ENCODE measurements around the gene GSN. TPM values are rescaled to one million over a fixed set of nuclear protein-coding genes. Genes with fewer than 3 reads are reported as not detected.
A peak's percentile ranks its signal among the peaks of the same experiment; 100 is the strongest.

The GSN gene
- total RNA-seq, 2 experiments from 2014 or later, result 8.0 to 9.6 TPM

DNA sequence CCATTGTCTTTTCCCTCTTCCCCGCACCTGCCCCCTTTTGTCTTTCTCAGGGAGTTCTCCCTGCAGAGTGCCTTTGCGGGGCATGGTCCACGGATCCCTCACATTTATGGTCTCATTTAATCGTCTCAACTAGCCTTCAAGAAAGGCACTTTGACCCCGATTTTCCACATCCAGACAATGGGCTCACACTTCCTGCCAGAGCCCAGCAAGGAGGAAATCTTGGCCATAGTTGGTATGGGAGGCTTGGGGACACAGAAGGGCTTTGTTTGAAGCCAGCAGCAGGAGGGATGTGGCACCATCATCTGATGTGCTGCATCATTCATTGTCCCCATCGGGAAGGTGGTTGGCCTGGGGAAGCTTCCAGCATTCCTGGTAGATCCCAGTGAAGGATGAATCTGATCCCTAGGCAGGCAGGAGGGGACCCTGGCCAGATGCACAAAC is 24.9 kb downstream of the GSN start:
- ATAC-seq (ENCODE audit: low read depth) (no peak), DNase-seq (no peak)
- Mint-ChIP-seq H3K4me1 (peaks cover 2% of the 10 kb centered on the region), H3K36me3 (no peaks in the 10 kb centered on the region), H3K27me3 (no peaks in the 10 kb centered on the region), H3K9me3 (no peaks in the 10 kb centered on the region), H3K27ac (no peak overlapping the region), H3K4me3 (no peak overlapping the region)
- POLR2A ChIA-PET, result no interaction called here

GRCh38 chr9:121294151-121294743 is 26.3 kb downstream of the GSN start:
- no peak for ATAC-seq (ENCODE audit: low read depth)
- no peak for DNase-seq
- no peak overlapping the region for H3K27ac Mint-ChIP-seq
- peaks cover 8% of the 10 kb centered on the region for H3K4me1 Mint-ChIP-seq
- no peaks in the 10 kb centered on the region for H3K9me3 Mint-ChIP-seq
- H3K27me3 Mint-ChIP-seq, result peaks cover 9% of the 10 kb centered on the region
- H3K4me3 Mint-ChIP-seq, result no peak overlapping the region
- POLR2A ChIA-PET, result no interaction called here
- no peaks in the 10 kb centered on the region for H3K36me3 Mint-ChIP-seq

GRCh38 chr9:121294866-121295661 is 27.1 kb downstream of the GSN start:
- H3K9me3 Mint-ChIP-seq, result no peaks in the 10 kb centered on the region
- no peaks in the 10 kb centered on the region for H3K36me3 Mint-ChIP-seq
- DNase-seq, result no peak
- H3K27ac Mint-ChIP-seq, result peak overlapping the region; percentile 5
- POLR2A ChIA-PET, result no interaction called here
- no peak for ATAC-seq (ENCODE audit: low read depth)
- H3K4me3 Mint-ChIP-seq, result no peak overlapping the region
- H3K4me1 Mint-ChIP-seq, result peaks cover 11% of the 10 kb centered on the region
- H3K27me3 Mint-ChIP-seq, result peaks cover 11% of the 10 kb centered on the region

DNA sequence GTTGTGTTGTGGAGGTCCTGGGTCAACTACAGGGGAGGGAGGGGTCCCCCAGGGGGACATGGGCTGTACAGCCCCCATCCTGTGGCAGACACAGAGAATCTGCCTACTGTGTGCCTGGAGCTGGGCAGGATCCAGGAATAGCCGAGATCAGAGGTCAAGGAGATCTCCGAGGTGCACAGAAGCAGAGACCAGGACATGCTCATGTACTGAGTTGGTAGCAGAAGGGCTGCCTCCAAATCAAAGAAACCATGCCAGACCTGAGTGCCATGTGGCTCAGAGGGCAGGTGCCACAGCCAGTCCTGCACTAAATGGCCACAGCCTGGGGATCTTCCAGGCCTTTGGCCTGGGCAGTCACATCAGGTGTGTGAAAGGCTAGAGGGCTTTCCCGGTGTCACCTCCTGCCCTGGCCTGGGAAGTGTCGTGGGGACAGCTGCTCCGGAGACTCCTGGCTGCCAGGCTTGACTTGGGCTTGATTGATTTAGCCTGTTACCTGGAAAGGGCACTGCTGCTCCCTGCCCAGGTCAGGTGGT is 27.8 kb downstream of the GSN start:
- Mint-ChIP-seq H3K4me1 (peaks cover 15% of the 10 kb centered on the region), H3K9me3 (no peaks in the 10 kb centered on the region), H3K27me3 (peaks cover 17% of the 10 kb centered on the region), H3K4me3 (no peak overlapping the region), H3K27ac (no peak overlapping the region), H3K36me3 (no peaks in the 10 kb centered on the region)
- POLR2A ChIA-PET, result no interaction called here
- ATAC-seq (ENCODE audit: low read depth) (no peak), DNase-seq (no peak)

- Mint-ChIP-seq H3K27ac (no peak overlapping the region), H3K4me3 (no peak overlapping the region), H3K4me1 (peaks cover 15% of the 10 kb centered on the region), H3K36me3 (no peaks in the 10 kb centered on the region), H3K9me3 (no peaks in the 10 kb centered on the region), H3K27me3 (peaks cover 18% of the 10 kb centered on the region)
- peak; percentile 9 for DNase-seq
- no peak for ATAC-seq (ENCODE audit: low read depth)
- POLR2A ChIA-PET, result no interaction called here
Observed at GRCh38 chr9:121296213-121297127, 28.5 kb downstream of the GSN start.

- no peaks in the 10 kb centered on the region for H3K9me3 Mint-ChIP-seq
- POLR2A ChIA-PET, result no interaction called here
- no peak for DNase-seq
Observed at GRCh38 chr9:121297389-121297788, 29.4 kb downstream of the GSN start.

DNA sequence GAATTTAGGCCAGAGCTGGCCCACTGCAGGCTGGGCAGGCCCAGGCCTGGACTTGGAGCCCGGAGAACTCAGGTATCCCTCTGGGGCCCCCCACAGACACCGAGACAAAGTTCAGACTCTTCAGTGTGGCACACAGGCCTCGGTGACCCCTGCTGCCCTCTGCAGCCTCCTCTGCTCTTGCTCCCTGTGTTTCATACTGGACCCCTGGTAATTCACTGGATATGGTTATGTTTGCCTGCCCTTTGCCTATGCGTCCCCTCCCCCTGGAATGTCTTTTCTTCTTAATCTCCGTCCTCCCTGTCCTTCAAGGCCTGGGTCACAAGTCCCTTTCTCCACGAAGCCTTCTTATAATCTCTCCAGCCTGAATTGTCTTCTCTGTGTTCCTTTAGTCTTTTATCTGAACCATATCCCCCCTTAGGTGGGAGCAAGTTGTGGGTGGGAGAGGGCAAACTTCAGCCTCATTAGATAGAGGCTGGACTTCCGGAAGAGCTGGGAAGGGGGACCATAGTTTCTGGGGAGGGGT is 30.1 kb downstream of the GSN start:
- Mint-ChIP-seq H3K36me3 (no peaks in the 10 kb centered on the region), H3K9me3 (no peaks in the 10 kb centered on the region), H3K4me1 (peaks cover 15% of the 10 kb centered on the region), H3K4me3 (no peak overlapping the region), H3K27ac (no peak overlapping the region), H3K27me3 (peaks cover 18% of the 10 kb centered on the region)
- DNase-seq, result no peak
- POLR2A ChIA-PET, result no interaction called here
- no peak for ATAC-seq (ENCODE audit: low read depth)

More at GRCh38 chr9:121297389-121297788, 29.4 kb downstream of the GSN start:
- Mint-ChIP-seq H3K27me3 (peaks cover 18% of the 10 kb centered on the region), H3K36me3 (no peaks in the 10 kb centered on the region), H3K27ac (no peak overlapping the region), H3K4me3 (no peak overlapping the region), H3K4me1 (peaks cover 15% of the 10 kb centered on the region)
- ATAC-seq (ENCODE audit: low read depth), result no peak

DNA sequence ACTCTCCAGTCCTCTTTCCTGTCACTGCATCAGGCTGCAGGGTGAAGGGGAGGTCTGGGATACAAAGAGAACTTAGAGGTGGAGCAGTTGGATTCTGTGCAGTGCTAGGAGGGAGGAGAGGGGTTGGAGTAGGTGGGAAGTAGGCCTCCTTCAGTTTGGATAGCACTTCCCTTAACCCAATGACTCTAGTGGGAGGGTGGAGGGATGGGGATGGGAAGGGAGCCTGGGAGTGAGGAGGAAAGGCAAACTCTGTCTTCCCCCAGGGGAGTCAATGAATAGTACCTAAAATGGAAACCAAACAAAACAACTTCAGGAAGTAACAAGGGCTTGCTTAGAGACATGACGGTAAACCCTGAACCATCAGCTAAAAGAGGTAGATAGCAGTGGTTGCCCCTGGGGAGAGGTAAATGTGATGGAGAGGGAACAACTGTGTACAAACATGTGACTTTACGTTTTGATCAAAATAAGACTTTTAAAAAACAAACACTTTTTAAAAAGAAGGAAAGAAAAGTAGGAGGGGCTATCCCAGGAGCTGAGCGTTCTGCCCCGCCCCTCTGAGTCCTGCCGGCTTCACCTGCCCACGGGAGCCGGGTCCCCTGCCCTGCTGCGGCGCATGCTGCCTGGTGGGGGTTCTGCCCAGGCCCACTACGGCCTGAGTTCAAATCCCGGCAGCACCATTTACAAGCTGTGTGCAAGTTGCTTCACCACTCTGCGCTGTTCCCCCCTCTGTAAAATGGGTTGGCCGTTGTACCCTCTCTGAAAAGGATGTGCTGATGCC is 30.9 kb downstream of the GSN start:
- ATAC-seq (ENCODE audit: low read depth) (no peak), DNase-seq (no peak)
- peak overlapping the region; percentile 11 for H3K27ac Mint-ChIP-seq

GRCh38 chr9:121299467-121300282 is 31.7 kb downstream of the GSN start:
- POLR2A ChIA-PET, result no interaction called here
- DNase-seq, result peak; percentile 56
- H3K27ac Mint-ChIP-seq, result no peak overlapping the region
- peaks cover 18% of the 10 kb centered on the region for H3K27me3 Mint-ChIP-seq
- H3K9me3 Mint-ChIP-seq, result no peaks in the 10 kb centered on the region
- peaks cover 15% of the 10 kb centered on the region for H3K4me1 Mint-ChIP-seq
- ATAC-seq (ENCODE audit: low read depth), result peak; percentile 74
- H3K36me3 Mint-ChIP-seq, result no peaks in the 10 kb centered on the region
- H3K4me3 Mint-ChIP-seq, result peak overlapping the region; percentile 72

More for the DNA sequence above, 30.9 kb downstream of the GSN start:
- Mint-ChIP-seq H3K9me3 (no peaks in the 10 kb centered on the region), H3K4me3 (peak overlapping the region; percentile 61), H3K4me1 (peaks cover 15% of the 10 kb centered on the region), H3K36me3 (no peaks in the 10 kb centered on the region), H3K27me3 (peaks cover 18% of the 10 kb centered on the region)
- POLR2A ChIA-PET, result no interaction called here

DNA sequence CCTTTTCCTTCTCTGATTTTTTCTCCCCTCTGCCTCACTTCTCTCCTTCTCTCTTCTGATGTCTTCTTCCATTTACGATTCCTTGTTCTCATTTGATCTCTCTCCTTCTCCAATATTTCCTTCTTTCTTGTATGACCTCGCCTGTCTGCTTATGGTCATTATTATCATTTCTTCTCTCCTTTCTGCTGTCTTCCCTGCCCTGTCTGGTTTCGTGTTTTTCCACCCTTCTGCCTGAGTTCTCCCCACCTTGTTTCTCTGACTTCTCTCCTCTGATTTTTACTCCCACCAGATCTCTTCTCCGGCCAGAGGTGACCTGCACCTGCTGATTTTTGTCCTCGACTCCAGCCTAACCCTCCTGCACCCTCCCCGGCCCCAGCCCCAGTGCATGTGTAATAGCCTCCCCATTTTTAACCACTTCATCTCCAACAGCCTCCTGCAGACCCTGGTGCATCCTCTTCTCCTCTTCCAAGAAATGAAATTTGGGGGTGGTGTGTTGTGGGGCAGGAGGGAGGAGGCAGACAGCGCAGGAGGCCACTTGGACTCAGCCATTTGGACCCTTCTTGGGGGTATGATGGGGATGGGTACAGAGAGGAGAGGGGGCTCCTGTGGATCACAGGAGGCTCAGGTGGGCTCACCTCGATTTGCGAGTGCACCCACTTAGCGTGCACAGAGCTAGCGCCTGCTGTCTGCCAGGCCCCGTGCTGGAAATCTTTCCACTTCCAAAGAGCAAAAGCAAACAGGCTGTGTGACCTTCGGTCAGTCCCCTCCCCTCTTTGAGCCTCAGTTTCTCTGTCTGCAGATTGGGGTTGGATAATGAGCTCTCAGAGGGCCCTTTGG is 32.5 kb downstream of the GSN start:
- no peaks in the 10 kb centered on the region for H3K36me3 Mint-ChIP-seq
- POLR2A ChIA-PET, result no interaction called here
- peaks cover 18% of the 10 kb centered on the region for H3K27me3 Mint-ChIP-seq
- ATAC-seq (ENCODE audit: low read depth), result no peak
- H3K4me1 Mint-ChIP-seq, result peaks cover 15% of the 10 kb centered on the region
- peak overlapping the region; percentile 72 for H3K4me3 Mint-ChIP-seq
- no peak overlapping the region for H3K27ac Mint-ChIP-seq
- no peaks in the 10 kb centered on the region for H3K9me3 Mint-ChIP-seq
- DNase-seq, result peak; percentile 20

GRCh38 chr9:121301881-121302286 is 33.9 kb downstream of the GSN start:
- POLR2A ChIA-PET, result no interaction called here
- Mint-ChIP-seq H3K27ac (no peak overlapping the region), H3K9me3 (no peaks in the 10 kb centered on the region), H3K4me1 (peaks cover 15% of the 10 kb centered on the region), H3K4me3 (no peak overlapping the region), H3K27me3 (peaks cover 18% of the 10 kb centered on the region), H3K36me3 (no peaks in the 10 kb centered on the region)
- no peak for ATAC-seq (ENCODE audit: low read depth)
- no peak for DNase-seq
